Fibroblast of lung (primary cell): ENCODE results near the gene HOXA1.

Source experiments
- CTCF ChIP-seq, 2 donors: IDR thresholded peaks in 1 of 2; conservative IDR thresholded peaks in 1 of 2; 1 replicate in 1 of 2; 2 replicates in 1 of 2; pipeline ENCODE4 v1.5.1; 2011 to 2012; ENCODE audit warnings: low read length in 2 of 2, control low read depth in 1 of 2, inconsistent platforms in 1 of 2, low read depth in 1 of 2, mild to moderate bottlenecking in 1 of 2
- EZH2 ChIP-seq: IDR thresholded peaks from 2 replicates; pipeline ENCODE4 v1.5.1; 2012; ENCODE audit warnings: low read length, control low read depth, mild to moderate bottlenecking; ENCODE audit errors: missing control alignments

GRCh38 chr7:27144781-27145164, 49.0 kb upstream of the HOXA1 start:
- no peak for TF ChIP-seq CTCF (conservative IDR thresholded peaks at IDR 0.05 in 1 of 2, IDR thresholded peaks at IDR 0.05 in 1 of 2; ENCODE audit: low read depth in 1 of 2, low read length in 2 of 2)
- no peak for TF ChIP-seq EZH2
